AG10803 (cell line): Measurements from ENCODE around the gene TMEM117.
"Not testable (repeated sequence)": the region's sequence is repeated elsewhere in the genome, so short reads cannot be mapped to it uniquely, and the experiment has no call there.

Experiments
- DNase-seq: peaks from one replicate; pipeline ENCODE4 v3.0.0; 2010; ENCODE audit warnings: low read depth
- H3K4me3 ChIP-seq: 2 replicates; pipeline ENCODE4 v1.5.1; 2011; ENCODE audit warnings: mild to moderate bottlenecking, low read length, control low read depth
- TF ChIP-seq, protein P1 (sequence below): conservative IDR thresholded peaks from 2 replicates; pipeline ENCODE4 v1.5.1; 2011; ENCODE audit warnings: mild to moderate bottlenecking, low read length, control low read depth, inconsistent platforms

TMEM117 gene

DNA sequence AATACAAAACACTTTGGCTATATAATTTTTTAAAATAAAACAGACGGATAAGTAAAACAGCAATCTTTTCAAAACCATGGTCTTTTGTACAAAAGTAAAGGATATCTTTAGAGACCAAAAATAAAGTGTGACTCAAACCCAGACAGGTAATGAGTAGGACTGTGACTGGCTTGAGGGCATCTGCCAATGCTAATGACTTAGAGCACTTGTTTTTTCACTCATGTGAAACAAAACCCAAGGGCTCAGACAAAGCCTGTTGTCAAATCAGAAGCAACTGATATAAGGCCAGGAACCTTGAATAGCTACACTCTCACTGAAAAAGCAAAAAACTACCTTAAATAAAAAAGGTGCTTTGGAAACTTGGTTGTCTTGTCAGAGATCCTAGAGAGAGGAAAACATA, 357.4 kb downstream of the TMEM117 start:
- no peak for DNase-seq
- no peak overlapping the region for H3K4me3 ChIP-seq
- TF ChIP-seq, protein P1, sequence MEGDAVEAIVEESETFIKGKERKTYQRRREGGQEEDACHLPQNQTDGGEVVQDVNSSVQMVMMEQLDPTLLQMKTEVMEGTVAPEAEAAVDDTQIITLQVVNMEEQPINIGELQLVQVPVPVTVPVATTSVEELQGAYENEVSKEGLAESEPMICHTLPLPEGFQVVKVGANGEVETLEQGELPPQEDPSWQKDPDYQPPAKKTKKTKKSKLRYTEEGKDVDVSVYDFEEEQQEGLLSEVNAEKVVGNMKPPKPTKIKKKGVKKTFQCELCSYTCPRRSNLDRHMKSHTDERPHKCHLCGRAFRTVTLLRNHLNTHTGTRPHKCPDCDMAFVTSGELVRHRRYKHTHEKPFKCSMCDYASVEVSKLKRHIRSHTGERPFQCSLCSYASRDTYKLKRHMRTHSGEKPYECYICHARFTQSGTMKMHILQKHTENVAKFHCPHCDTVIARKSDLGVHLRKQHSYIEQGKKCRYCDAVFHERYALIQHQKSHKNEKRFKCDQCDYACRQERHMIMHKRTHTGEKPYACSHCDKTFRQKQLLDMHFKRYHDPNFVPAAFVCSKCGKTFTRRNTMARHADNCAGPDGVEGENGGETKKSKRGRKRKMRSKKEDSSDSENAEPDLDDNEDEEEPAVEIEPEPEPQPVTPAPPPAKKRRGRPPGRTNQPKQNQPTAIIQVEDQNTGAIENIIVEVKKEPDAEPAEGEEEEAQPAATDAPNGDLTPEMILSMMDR: no peak

DNA sequence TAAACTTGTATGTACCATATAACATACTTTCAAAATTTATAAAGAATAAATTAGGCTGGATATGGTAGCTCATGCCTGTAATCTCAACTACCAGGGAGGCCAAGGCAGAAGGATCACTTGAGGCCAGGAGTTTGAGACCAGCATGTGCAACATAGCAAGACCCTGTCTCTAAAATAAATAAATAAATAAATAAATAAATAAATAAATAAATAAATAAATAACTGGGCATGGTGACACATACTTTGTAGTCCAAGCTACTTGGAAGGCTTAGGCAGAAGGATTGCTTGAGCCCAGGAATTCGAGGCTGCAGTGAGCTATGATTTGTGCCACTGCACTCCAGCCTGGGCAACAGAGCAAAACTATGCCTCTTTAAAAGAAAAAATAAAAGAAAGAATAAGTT, 359.8 kb downstream of the TMEM117 start:
- not testable (repeated sequence) for H3K4me3 ChIP-seq, DNase-seq

DNA sequence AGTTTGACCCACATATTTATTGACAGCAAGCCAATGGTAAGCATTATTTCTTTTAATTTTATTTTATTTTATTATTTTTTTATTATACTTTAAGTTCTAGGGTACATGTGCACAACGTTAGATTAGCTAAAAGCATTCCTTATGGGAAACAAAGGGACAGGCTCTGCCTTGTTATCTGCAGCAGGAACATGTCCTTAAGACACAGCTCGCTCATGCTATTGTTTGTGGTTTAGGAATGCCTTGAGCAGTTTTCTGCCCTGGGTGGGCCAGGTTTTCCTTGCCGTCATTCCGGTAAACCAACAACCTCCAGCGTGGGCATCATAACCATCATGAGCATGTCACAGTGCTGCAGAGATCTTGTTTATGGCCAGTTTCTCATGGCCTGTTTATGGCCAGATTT, 370.2 kb downstream of the TMEM117 start:
- TF ChIP-seq, protein P1: no peak
- no peak overlapping the region for H3K4me3 ChIP-seq
- no peak for DNase-seq

DNA sequence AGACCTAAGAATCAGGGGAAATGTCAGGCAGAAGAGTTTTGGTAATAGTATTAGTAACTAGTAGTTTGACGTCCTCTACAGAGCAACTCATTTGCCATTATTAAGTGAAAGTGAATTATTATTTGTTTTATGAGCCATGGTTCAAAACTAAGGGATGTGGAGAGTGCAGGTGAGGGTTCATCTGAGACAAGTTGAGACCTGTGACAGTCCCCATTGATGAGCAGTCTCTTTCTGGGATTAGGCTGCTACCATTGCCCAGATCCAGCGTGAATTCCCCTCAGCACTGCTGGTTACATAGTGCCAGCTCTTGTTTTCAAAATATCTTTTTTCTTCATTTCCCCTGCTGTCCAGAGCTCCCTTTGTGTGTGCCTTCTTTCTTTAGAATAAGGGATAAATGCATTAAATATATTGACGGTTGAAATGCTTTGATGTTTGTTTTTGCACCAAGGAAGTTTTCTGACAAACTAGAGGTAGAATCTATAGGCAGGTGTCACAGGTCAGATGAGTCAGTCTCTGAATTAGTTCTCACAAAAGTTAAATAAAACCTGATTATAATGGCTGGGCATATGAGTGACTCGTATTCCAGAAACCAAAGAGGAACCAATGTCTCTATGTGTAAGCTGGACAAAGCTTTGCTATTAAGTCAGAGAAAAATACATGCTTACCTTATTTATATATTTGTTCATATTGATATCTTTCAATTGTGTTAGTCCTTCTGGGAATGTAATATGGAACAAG, 381.4 kb downstream of the TMEM117 start:
- H3K4me3 ChIP-seq: no peak overlapping the region
- no peak for DNase-seq
- TF ChIP-seq, protein P1: no peak

DNA sequence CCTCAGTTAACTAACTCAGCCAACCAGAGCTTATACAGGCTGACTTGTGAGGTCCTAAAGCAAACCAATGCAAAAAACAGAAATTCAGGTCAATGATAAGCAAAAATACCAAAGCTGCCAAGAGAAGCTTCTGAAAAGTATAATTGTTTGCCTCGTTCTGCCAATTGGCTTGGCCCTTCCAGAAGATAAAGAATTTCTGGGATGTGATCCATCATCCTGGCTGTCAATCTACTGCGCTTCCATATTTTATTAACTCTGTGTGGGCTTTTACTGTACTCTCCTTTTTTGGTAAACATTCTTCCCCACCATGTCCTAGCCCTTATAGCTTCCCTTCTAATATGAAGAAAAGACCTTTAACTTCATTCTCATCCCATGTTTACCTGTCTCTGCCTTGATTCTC, 387.9 kb downstream of the TMEM117 start:
- no peak for DNase-seq
- TF ChIP-seq, protein P1: no peak

DNA sequence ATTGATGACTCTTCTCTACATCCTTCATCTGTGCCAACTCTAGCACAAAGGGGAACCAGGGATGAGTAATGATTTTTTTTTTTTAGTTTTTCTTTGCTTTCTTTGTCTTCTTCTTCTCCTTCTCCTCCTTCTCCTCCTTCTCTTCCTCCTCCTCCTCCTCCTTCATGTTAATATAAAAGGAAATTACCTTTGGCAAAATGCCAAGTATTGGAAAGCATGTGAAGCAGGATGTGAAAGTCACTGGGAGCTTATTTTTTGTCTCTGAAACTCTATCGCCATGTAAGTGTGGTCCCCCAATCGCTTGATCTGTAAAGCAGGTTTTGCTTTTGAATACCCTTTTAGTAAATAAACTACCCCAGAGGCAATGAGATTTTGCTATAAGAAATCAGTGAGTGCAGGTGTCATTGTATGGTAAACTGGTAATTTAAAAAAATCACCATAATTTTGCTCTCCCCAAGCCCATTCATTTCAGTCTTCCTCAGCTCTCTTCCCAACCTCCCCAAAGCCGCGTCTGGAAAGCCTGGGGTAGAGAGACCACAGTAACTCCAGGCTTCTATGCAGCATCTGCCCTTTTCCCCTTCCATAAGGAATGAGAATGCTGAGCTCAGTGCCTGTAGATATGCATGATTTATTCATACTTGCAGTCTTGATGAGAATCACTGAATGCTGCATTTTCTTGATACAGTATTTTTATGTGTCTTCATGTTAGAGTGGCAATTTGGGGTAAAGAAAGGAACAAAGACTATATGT, 388.7 kb downstream of the TMEM117 start:
- DNase-seq: no peak
- TF ChIP-seq, protein P1: no peak
- H3K4me3 ChIP-seq: no peak overlapping the region

More for the DNA sequence above, 387.9 kb downstream of the TMEM117 start:
- H3K4me3 ChIP-seq: no peak overlapping the region

DNA sequence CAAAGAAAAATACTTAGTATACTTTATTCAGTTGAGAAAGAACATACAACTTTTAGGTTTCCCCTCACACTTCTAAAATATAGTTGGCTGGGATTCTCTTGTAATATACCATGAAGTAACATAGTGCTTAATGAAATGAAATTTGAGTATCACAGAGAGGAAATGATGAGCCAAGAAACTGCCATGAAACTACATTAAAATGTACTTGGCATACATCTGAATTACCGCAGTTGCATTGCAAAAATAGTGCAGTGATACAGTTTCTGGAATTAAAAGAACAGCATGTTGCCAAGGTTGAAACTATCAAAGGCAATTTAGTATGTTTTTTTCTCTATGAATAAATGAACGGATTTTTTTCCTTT, 389.2 kb downstream of the TMEM117 start:
- TF ChIP-seq, protein P1: no peak
- no peak overlapping the region for H3K4me3 ChIP-seq
- DNase-seq: no peak
